Spleen (tissue), 11 donors: Measurements from ENCODE around the gene SPATA16. TPM values are rescaled to one million over a fixed set of nuclear protein-coding genes. Genes with fewer than 3 reads are reported as not detected.

ENCODE experiments used
- DNase-seq: peaks from one replicate; pipeline ENCODE4 v3.0.0-alpha.2; 2020
- H3K27ac ChIP-seq, 8 donors: fragments of 200-600 bp; sonication (generic) in 7 of 8; 1 replicate in 4 of 8; 2 replicates in 4 of 8; pipeline versions ENCODE4 v1.5.0 to v1.8.0; 2016 to 2021; ENCODE audit warnings: inconsistent platforms in 4 of 8, mild to moderate bottlenecking in 4 of 8, moderate library complexity in 1 of 8
- H3K27me3 ChIP-seq, 7 donors: fragments of 200-600 bp; sonication (generic) in 6 of 7; replicated peaks in 1 of 7; 1 replicate in 4 of 7; 2 replicates in 3 of 7; pipeline versions ENCODE4 v1.5.0 to v1.8.0; 2016 to 2021; ENCODE audit warnings: inconsistent platforms in 3 of 7, mild to moderate bottlenecking in 1 of 7
- H3K36me3 ChIP-seq, 6 donors: fragments of 200-600 bp; sonication (generic) in 5 of 6; 1 replicate in 4 of 6; 2 replicates in 2 of 6; pipeline versions ENCODE4 v1.5.0 to v1.8.0; 2016 to 2021; ENCODE audit warnings: inconsistent platforms in 2 of 6
- H3K4me1 ChIP-seq, 6 donors: fragments of 200-600 bp; sonication (generic) in 5 of 6; 1 replicate in 3 of 6; 2 replicates in 3 of 6; pipeline versions ENCODE4 v1.5.0 to v1.8.0; 2016 to 2021; ENCODE audit warnings: inconsistent platforms in 3 of 6
- H3K4me3 ChIP-seq, 8 donors: fragments of 200-600 bp; sonication (generic) in 7 of 8; 1 replicate in 4 of 8; 2 replicates in 4 of 8; pipeline versions ENCODE4 v1.5.0 to v1.8.0; 2016 to 2021; ENCODE audit warnings: inconsistent platforms in 4 of 8, mild to moderate bottlenecking in 4 of 8, moderate library complexity in 2 of 8
- H3K9me3 ChIP-seq, 8 donors: fragments of 200-600 bp; sonication (generic) in 7 of 8; 1 replicate in 4 of 8; 2 replicates in 4 of 8; pipeline versions ENCODE4 v1.5.0 to v1.8.0; 2016 to 2021; ENCODE audit warnings: inconsistent platforms in 4 of 8
- CTCF ChIP-seq, 11 experiments: fragments of 200-600 bp in 7 of 11; fragments of 450-650 bp in 4 of 11; sonication (generic) in 4 of 11; IDR thresholded peaks in 8 of 11; conservative IDR thresholded peaks in 3 of 11; 1 replicate in 7 of 11; 2 replicates in 4 of 11; pipeline versions ENCODE4 v1.4.0 to v1.8.0; 2016 to 2021; ENCODE audit warnings: antibody characterized with exemption in 11 of 11, inconsistent platforms in 4 of 11, mild to moderate bottlenecking in 1 of 11
- POLR2A ChIP-seq, 3 donors: fragments of 450-650 bp; IDR thresholded peaks; one replicate each; pipeline ENCODE4 v1.5.1; 2017; ENCODE audit warnings: antibody characterized with exemption in 3 of 3, mild to moderate bottlenecking in 1 of 3
- POLR2AphosphoS5 ChIP-seq, 3 donors: sonication (generic); formaldehyde crosslinking; IDR thresholded peaks; one replicate each; pipeline ENCODE4 v1.5.1; 2017; ENCODE audit warnings: antibody characterized with exemption in 3 of 3
- WGBS, 5 donors: extraction: QIAGEN DNeasy Blood & Tissue Kit in 3 of 5; methylation state at CpG; one replicate each; pipeline versions ENCODE4 v1.1.5 to v1.1.7; 2013 to 2018; 5-methylcytosine and 5-hydroxymethylcytosine counted together
- intact Hi-C: fragments of 100-400 bp; cut with DNase I; formaldehyde crosslinking; loops from one replicate; pipeline ENCODE4 v1.15.0; 2023; ENCODE audit warnings: low total_unique reads
- polyA plus RNA-seq, 3 donors: library from polyadenylated mRNA; stranded (reverse); fragments of 200-250 nt; gene quantifications; one replicate each; pipeline ENCODE4 v1.2.1, GENCODE V29; 2013
- total RNA-seq, 7 donors: library from RNA; depleted of rRNA in 3 of 7; stranded (reverse); fragments of >200 nt in 3 of 7; fragmentation: NEBNext Ultra II Directional in 4 of 7; extraction: Animal tissue kit (Norgen Biotek cat#: 25700) in 4 of 7; gene quantifications; one replicate each; pipeline versions ENCODE4 v1.1.0 to v1.2.1, GENCODE V29; 2016 to 2021
- donor health status: healthy with polysubstance abuse.
- donor health status: DM: no; HTN: no; CAD: no; lungs with moderate emphysema.
- donor health status: DM: no; HTN: no; CAD: no.
- donor health status: Bipolar disorder and iron deficiency.
- donor health status: healthy.
- donor health status: DM: no; HTN: no; CAD: no.
- donor health status: DM: yes; HTN: yes; CAD: no.

Gene SPATA16
- total and polyA plus RNA-seq, 10 donors, result not detected

GRCh38 chr3:173090492-173090891, 50.5 kb downstream of the SPATA16 start:
- 87 to 93% (median 91%) methylated on average over 3 of the region's 3 CpGs for WGBS, 5 donors
- H3K4me1 ChIP-seq, result no peaks in the 10 kb centered on the region
- H3K4me3 ChIP-seq, result no peak overlapping the region
- H3K36me3 ChIP-seq, result no peaks in the 10 kb centered on the region
- no peak for DNase-seq
- intact Hi-C loops, result no loop called here
- peaks cover 0 to 19% (median 10%) of the 10 kb centered on the region in 8 donors for H3K9me3 ChIP-seq
- TF ChIP-seq POLR2A (IDR thresholded peaks at IDR 0.05), result no peak
- TF ChIP-seq CTCF (IDR thresholded peaks at IDR 0.05 in 8 of 11, conservative IDR thresholded peaks at IDR 0.05 in 3 of 11), result no peak
- no peak for TF ChIP-seq POLR2AphosphoS5 (IDR thresholded peaks at IDR 0.05)
- H3K27me3 ChIP-seq, result no peaks in the 10 kb centered on the region
- H3K27ac ChIP-seq, result no peak overlapping the region

GRCh38 chr3:173089283-173089682, 51.8 kb downstream of the SPATA16 start:
- TF ChIP-seq POLR2AphosphoS5 (IDR thresholded peaks at IDR 0.05) (no peak), CTCF (IDR thresholded peaks at IDR 0.05 in 8 of 11, conservative IDR thresholded peaks at IDR 0.05 in 3 of 11) (no peak), POLR2A (IDR thresholded peaks at IDR 0.05) (no peak)
- Histone ChIP-seq H3K27me3 (no peaks in the 10 kb centered on the region), H3K36me3 (no peaks in the 10 kb centered on the region), H3K4me1 (no peaks in the 10 kb centered on the region), H3K4me3 (no peak overlapping the region), H3K27ac (no peak overlapping the region), H3K9me3 (peaks cover 0 to 30% (median 17%) of the 10 kb centered on the region in 8 donors)
- DNase-seq, result no peak
- intact Hi-C loops, result no loop called here
- 63 to 79% (median 67%) methylated on average over 6 of the region's 6 CpGs for WGBS, 5 donors

- peaks cover 0 to 17% (median 11%) of the 10 kb centered on the region in 8 donors for H3K9me3 ChIP-seq
- no peak overlapping the region for H3K27ac ChIP-seq
- 74 to 84% (median 77%) methylated on average over 4 of the region's 4 CpGs for WGBS, 5 donors
- intact Hi-C loops, result no loop called here
- TF ChIP-seq POLR2AphosphoS5 (IDR thresholded peaks at IDR 0.05) (no peak), POLR2A (IDR thresholded peaks at IDR 0.05) (no peak), CTCF (IDR thresholded peaks at IDR 0.05 in 8 of 11, conservative IDR thresholded peaks at IDR 0.05 in 3 of 11) (no peak)
- no peaks in the 10 kb centered on the region for H3K27me3 ChIP-seq
- H3K36me3 ChIP-seq, result no peaks in the 10 kb centered on the region
- DNase-seq, result no peak
- no peaks in the 10 kb centered on the region for H3K4me1 ChIP-seq
- no peak overlapping the region for H3K4me3 ChIP-seq
Observed at GRCh38 chr3:173078525-173078924, 62.5 kb downstream of the SPATA16 start.

GRCh38 chr3:173066044-173067004, 74.7 kb downstream of the SPATA16 start:
- DNase-seq, result no peak
- WGBS, 5 donors, result 22 to 35% (median 30%) methylated on average over 3 to 4 of the region's 4 CpGs
- intact Hi-C loops, result no loop called here
- no peak for TF ChIP-seq CTCF (IDR thresholded peaks at IDR 0.05 in 8 of 11, conservative IDR thresholded peaks at IDR 0.05 in 3 of 11)
- no peak for TF ChIP-seq POLR2AphosphoS5 (IDR thresholded peaks at IDR 0.05)
- no peak for TF ChIP-seq POLR2A (IDR thresholded peaks at IDR 0.05)
- Histone ChIP-seq H3K4me1 (no peaks in the 10 kb centered on the region), H3K36me3 (no peaks in the 10 kb centered on the region), H3K9me3 (peaks cover 0 to 3% (median 0%) of the 10 kb centered on the region in 8 donors), H3K27me3 (no peaks in the 10 kb centered on the region), H3K27ac (no peak overlapping the region), H3K4me3 (no peak overlapping the region)
